Measurements from ENCODE around the gene SEZ6L.
A peak's percentile ranks its signal among the peaks of the same experiment; 100 is the strongest.

SEZ6L gene

DNA sequence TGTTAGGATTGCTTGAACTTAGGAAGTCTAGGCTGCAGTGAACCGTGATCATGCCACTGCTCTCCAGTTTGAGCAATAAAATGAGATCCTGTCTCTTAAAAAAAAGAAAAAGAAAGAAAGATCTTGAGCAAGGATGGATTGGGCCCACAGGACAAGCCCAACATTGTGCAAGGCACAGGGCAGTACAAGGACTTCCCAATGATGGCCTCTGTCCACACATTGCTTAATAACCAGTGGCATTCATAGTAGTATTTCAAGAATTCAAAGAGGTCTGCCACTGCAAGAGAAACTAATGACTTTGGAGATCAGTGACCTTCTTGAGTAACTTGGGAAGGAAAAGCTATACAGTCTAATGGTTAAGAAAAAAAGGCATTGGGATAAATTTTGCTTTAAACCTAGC, 44.6 kb downstream of the SEZ6L start:
- H3K4me3 ChIP-seq (ENCODE audit: extremely low read depth, insufficient read depth, low read length, poor library complexity, severe bottlenecking) = no peak overlapping the region
- no peaks in the 10 kb centered on the region for H3K4me1 ChIP-seq (ENCODE audit: control insufficient read depth, insufficient read depth, low read length, poor library complexity, severe bottlenecking)
- H3K9me3 ChIP-seq (ENCODE audit: control insufficient read depth, low read length) = no peaks in the 10 kb centered on the region
- H3K36me3 ChIP-seq (ENCODE audit: control insufficient read depth, insufficient read depth, low read length) = no peaks in the 10 kb centered on the region
- WGBS, 2 experiments (ENCODE audit: insufficient coverage in 2 of 2) = 80 to 100% methylated on average over 1 of the region's 1 CpG
- no peak overlapping the region for H3K27ac ChIP-seq (ENCODE audit: low read depth, low read length, severe bottlenecking)

DNA sequence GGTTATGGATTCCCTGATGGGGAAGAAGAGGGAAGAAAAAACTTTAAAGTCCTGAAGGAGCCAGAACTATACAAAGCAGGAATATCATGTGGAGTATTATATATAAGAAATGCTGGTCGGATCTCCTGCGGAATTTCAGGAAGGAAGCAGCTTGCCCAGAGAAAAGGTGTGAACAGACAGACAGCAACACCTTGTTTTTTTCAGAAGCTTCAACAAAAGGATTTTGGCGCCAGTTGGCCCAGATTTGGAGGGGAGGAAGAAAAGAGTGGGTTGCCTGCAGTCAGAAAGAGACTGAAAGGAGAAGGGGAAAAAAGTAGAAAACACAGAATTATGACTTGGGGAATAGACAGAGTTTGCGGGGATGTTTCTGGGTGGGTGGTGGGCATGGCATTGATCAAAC, 45.2 kb downstream of the SEZ6L start:
- Histone ChIP-seq H3K4me1 (ENCODE audit: control insufficient read depth, insufficient read depth, low read length, poor library complexity, severe bottlenecking) (no peaks in the 10 kb centered on the region), H3K9me3 (ENCODE audit: control insufficient read depth, low read length) (no peaks in the 10 kb centered on the region), H3K27ac (ENCODE audit: low read depth, low read length, severe bottlenecking) (no peak overlapping the region), H3K36me3 (ENCODE audit: control insufficient read depth, insufficient read depth, low read length) (no peaks in the 10 kb centered on the region), H3K4me3 (ENCODE audit: extremely low read depth, insufficient read depth, low read length, poor library complexity, severe bottlenecking) (no peak overlapping the region)
- 90 to 97% methylated on average over 3 of the region's 4 CpGs for WGBS, 2 experiments (ENCODE audit: insufficient coverage in 2 of 2)

DNA sequence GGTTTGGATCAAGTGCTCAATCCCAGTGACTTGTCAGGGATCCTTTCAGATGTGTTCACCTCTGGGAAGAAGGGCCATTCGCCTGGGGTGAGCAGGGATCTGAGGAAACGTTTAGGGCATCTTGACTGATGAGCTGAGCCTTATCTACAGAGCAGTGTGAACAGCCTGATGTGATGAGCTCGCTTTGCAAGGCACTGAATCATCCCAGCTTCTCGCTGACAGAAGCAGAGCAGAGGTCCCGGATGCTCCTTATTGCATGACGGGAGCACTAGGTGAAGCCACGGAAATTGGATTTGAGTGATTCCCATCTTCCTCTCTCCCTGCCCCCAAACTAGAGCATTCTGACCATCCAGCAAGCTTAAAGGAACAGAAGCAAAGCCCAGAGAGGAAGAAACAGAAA, 46.5 kb downstream of the SEZ6L start:
- Histone ChIP-seq H3K27ac (ENCODE audit: low read depth, low read length, severe bottlenecking) (peak overlapping the region; percentile 17), H3K4me1 (ENCODE audit: control insufficient read depth, insufficient read depth, low read length, poor library complexity, severe bottlenecking) (no peaks in the 10 kb centered on the region), H3K4me3 (ENCODE audit: extremely low read depth, insufficient read depth, low read length, poor library complexity, severe bottlenecking) (no peak overlapping the region), H3K9me3 (ENCODE audit: control insufficient read depth, low read length) (no peaks in the 10 kb centered on the region), H3K36me3 (ENCODE audit: control insufficient read depth, insufficient read depth, low read length) (no peaks in the 10 kb centered on the region)
- WGBS, 2 experiments (ENCODE audit: insufficient coverage in 2 of 2) = 76 to 78% methylated on average over 4 to 7 of the region's 7 CpGs

DNA sequence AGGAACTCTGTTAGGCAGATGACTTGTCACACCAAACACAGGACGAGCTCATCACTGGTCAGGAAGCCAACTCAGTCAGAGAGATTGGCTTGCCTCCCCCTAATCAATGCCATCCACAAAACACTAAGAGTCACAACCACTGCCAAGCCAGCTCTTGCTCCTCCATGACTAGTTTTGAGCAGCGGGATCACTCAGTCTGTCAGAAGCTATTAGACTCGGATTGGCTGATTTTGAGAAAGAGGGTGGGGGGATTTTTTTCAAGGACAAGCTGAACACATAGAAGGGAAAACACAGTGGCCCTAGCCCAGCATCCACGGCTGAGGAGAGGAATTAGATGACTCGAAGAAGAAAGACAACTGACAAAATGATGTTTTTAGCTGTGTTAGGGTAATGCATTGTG, 55.9 kb downstream of the SEZ6L start:
- Histone ChIP-seq H3K27ac (ENCODE audit: low read depth, low read length, severe bottlenecking) (no peak overlapping the region), H3K36me3 (ENCODE audit: control insufficient read depth, insufficient read depth, low read length) (no peaks in the 10 kb centered on the region), H3K4me1 (ENCODE audit: control insufficient read depth, insufficient read depth, low read length, poor library complexity, severe bottlenecking) (no peaks in the 10 kb centered on the region), H3K9me3 (ENCODE audit: control insufficient read depth, low read length) (peaks cover 5% of the 10 kb centered on the region), H3K4me3 (ENCODE audit: extremely low read depth, insufficient read depth, low read length, poor library complexity, severe bottlenecking) (no peak overlapping the region)
- 69 to 79% methylated on average over 4 to 5 of the region's 5 CpGs for WGBS, 2 experiments (ENCODE audit: insufficient coverage in 2 of 2)

DNA sequence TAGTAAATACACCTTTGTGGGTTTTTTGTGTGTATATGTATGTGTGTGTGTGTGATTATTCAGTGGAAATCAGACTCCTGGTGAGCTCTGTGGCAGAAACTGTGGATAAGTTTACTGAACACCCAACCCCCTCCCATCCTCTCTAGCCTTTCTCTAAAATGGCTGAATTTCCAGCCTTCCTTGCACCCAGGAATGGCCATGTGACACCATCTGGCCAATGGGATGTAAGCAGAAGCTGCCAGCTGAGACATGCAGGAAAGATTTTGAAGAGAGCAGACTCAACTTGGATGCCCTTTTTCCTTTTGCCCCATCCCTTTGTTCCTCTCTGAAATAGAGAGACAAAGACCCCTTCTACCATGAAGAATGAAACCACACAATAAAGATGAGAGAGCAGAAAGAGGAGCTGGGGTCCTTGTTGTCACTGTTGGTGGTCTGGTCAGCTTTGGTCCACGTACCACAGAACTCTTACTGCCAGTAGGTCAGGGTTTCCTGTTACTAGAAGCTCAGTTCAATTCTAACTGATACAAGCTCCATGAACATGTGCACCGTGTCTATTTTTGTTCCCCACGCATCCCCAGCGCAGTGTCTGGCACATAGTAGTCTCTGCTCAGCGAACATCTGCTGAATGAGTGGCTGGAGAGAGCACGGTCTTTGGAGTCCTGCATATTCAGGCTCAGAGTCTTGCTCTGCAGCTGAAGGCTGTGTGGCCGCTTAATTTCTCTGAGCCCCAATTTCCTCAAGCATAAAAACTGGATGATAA, 57.5 kb downstream of the SEZ6L start:
- Histone ChIP-seq H3K4me1 (ENCODE audit: control insufficient read depth, insufficient read depth, low read length, poor library complexity, severe bottlenecking) (no peaks in the 10 kb centered on the region), H3K9me3 (ENCODE audit: control insufficient read depth, low read length) (peaks cover 5% of the 10 kb centered on the region), H3K36me3 (ENCODE audit: control insufficient read depth, insufficient read depth, low read length) (no peaks in the 10 kb centered on the region), H3K4me3 (ENCODE audit: extremely low read depth, insufficient read depth, low read length, poor library complexity, severe bottlenecking) (no peak overlapping the region), H3K27ac (ENCODE audit: low read depth, low read length, severe bottlenecking) (no peak overlapping the region)
- WGBS, 2 experiments (ENCODE audit: insufficient coverage in 2 of 2) = 86 to 93% methylated on average over 6 to 7 of the region's 7 CpGs

DNA sequence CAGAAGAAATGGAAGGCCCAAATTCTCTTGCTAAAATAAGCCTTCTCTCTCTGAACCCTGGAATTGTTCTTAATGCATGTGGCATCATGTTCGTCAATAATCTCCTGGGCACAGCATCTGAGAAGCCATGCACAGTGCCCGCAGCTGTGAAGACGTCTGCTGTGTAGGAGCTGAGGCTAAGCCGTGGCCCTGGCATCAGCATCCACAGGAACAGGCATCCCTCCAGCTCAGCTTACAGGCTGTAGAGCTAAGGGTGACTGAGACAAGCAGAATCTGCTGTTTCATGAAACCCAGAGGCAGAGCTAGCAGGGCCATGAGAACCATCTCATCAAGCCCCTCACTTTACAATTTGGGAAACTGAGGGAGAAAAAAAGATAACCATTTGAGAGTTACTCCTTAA, 60.6 kb downstream of the SEZ6L start:
- WGBS, 2 experiments (ENCODE audit: insufficient coverage in 2 of 2) = 91 to 100% methylated on average over 4 of the region's 4 CpGs
- H3K4me1 ChIP-seq (ENCODE audit: control insufficient read depth, insufficient read depth, low read length, poor library complexity, severe bottlenecking) = no peaks in the 10 kb centered on the region
- H3K36me3 ChIP-seq (ENCODE audit: control insufficient read depth, insufficient read depth, low read length) = no peaks in the 10 kb centered on the region
- no peaks in the 10 kb centered on the region for H3K9me3 ChIP-seq (ENCODE audit: control insufficient read depth, low read length)
- H3K4me3 ChIP-seq (ENCODE audit: extremely low read depth, insufficient read depth, low read length, poor library complexity, severe bottlenecking) = no peak overlapping the region
- H3K27ac ChIP-seq (ENCODE audit: low read depth, low read length, severe bottlenecking) = no peak overlapping the region

DNA sequence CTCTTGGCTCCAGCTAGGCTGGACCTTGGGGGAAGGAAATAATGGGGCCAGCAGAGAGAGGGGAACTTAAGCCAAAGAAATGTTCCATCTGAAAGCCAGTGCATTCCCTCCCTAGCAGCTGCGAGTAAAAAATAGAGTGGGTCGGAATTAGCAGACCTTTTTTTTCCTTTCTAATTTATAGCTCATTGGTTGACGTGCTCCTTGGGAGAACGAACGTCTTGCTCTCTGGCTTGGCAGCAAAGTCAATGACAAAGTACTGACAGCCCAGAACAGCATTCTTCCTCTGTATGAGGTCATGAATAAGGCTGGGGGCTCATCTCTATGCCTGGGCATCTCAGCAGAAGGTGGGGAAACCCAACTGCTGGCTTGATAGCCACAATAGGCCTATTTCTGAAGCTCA, 65.0 kb downstream of the SEZ6L start:
- no peaks in the 10 kb centered on the region for H3K9me3 ChIP-seq (ENCODE audit: control insufficient read depth, low read length)
- no peak overlapping the region for H3K27ac ChIP-seq (ENCODE audit: low read depth, low read length, severe bottlenecking)
- H3K36me3 ChIP-seq (ENCODE audit: control insufficient read depth, insufficient read depth, low read length) = no peaks in the 10 kb centered on the region
- WGBS, 2 experiments (ENCODE audit: insufficient coverage in 2 of 2) = 84 to 100% methylated on average over 2 to 5 of the region's 5 CpGs
- H3K4me1 ChIP-seq (ENCODE audit: control insufficient read depth, insufficient read depth, low read length, poor library complexity, severe bottlenecking) = no peaks in the 10 kb centered on the region
- no peak overlapping the region for H3K4me3 ChIP-seq (ENCODE audit: extremely low read depth, insufficient read depth, low read length, poor library complexity, severe bottlenecking)

DNA sequence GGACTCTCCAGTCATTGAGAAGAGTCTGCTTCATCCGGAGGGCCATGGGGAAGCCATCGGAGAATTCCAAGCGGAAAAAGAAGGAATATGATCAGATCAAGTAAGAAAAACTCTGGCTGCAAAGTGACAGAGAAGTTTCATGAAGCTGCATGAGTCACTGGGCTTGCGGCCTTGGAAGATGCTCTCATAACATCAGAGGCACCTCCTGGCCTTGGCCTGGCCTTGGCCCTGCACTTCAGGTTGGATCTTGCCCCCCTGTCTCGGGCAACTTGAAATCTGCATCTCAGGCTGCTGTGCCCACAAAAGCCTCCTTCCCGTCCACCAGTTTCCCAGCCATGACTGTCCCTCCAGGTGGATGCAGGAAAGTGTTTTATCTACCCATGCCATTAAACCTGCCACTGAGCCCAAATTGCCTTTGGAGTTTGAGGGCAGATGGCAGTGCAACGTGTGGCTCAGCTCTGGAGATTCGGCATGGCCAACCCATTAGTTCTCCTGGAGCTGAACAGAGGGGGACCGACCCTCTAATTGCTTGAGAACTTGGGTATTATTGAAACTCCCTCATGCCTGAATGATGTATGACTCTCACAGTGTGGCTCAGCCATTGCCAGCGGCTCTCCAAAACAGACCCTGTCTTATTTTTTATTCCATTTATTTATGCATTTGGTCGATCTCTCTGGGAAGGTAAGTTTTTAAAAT, 66.7 kb downstream of the SEZ6L start:
- H3K4me3 ChIP-seq (ENCODE audit: extremely low read depth, insufficient read depth, low read length, poor library complexity, severe bottlenecking) = no peak overlapping the region
- no peaks in the 10 kb centered on the region for H3K4me1 ChIP-seq (ENCODE audit: control insufficient read depth, insufficient read depth, low read length, poor library complexity, severe bottlenecking)
- 84 to 89% methylated on average over 7 to 8 of the region's 11 CpGs for WGBS, 2 experiments (ENCODE audit: insufficient coverage in 2 of 2)
- H3K27ac ChIP-seq (ENCODE audit: low read depth, low read length, severe bottlenecking) = no peak overlapping the region
- H3K36me3 ChIP-seq (ENCODE audit: control insufficient read depth, insufficient read depth, low read length) = no peaks in the 10 kb centered on the region
- H3K9me3 ChIP-seq (ENCODE audit: control insufficient read depth, low read length) = no peaks in the 10 kb centered on the region

DNA sequence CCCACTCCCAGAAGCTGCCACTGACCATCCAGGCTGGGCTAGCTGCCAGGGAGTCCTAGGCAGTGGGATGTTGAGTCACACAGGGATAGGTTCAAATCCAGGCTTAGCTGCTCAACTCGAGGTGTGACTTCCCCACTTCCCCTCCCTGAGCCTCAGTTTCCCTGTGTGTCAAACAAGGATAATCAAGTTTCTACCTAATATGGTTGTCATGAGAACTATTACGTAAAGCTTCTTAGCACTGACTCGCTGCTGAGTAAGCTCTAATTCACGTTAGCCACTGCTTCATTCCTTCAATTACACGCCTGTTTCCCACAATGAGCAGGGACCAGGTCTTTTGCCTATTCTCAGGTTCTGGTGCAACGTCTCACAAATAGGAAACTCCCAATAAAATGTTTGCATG, 67.7 kb downstream of the SEZ6L start:
- Histone ChIP-seq H3K4me3 (ENCODE audit: extremely low read depth, insufficient read depth, low read length, poor library complexity, severe bottlenecking) (no peak overlapping the region), H3K27ac (ENCODE audit: low read depth, low read length, severe bottlenecking) (no peak overlapping the region), H3K9me3 (ENCODE audit: control insufficient read depth, low read length) (no peaks in the 10 kb centered on the region), H3K36me3 (ENCODE audit: control insufficient read depth, insufficient read depth, low read length) (no peaks in the 10 kb centered on the region), H3K4me1 (ENCODE audit: control insufficient read depth, insufficient read depth, low read length, poor library complexity, severe bottlenecking) (no peaks in the 10 kb centered on the region)
- 69 to 88% methylated on average over 4 to 5 of the region's 6 CpGs for WGBS, 2 experiments (ENCODE audit: insufficient coverage in 2 of 2)

DNA sequence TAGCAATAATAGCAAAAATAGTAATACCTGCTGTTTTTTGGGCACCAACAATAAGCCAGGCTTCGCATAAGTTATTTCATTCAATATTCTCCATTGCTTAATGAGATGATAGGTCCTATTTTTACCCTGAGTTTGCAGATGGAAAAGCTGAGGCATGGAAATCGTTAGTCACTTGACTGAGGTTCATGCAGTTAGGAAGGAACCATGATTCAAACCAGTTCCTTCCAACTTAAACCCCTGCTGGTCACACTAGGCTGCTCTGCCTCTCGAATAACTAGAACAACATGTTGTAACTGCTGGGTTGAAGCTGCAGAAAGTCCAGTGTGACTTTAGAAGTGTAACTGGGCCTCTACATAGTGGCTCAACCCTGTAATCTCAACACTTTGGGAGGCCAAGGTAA, 69.3 kb downstream of the SEZ6L start:
- WGBS, 2 experiments (ENCODE audit: insufficient coverage in 2 of 2) = 92% methylated on average over 2 of the region's 3 CpGs; no CpG with 5 or more reads in 1 of the 2 experiments
- no peak overlapping the region for H3K4me3 ChIP-seq (ENCODE audit: extremely low read depth, insufficient read depth, low read length, poor library complexity, severe bottlenecking)
- no peaks in the 10 kb centered on the region for H3K9me3 ChIP-seq (ENCODE audit: control insufficient read depth, low read length)
- no peak overlapping the region for H3K27ac ChIP-seq (ENCODE audit: low read depth, low read length, severe bottlenecking)
- no peaks in the 10 kb centered on the region for H3K36me3 ChIP-seq (ENCODE audit: control insufficient read depth, insufficient read depth, low read length)
- no peaks in the 10 kb centered on the region for H3K4me1 ChIP-seq (ENCODE audit: control insufficient read depth, insufficient read depth, low read length, poor library complexity, severe bottlenecking)

DNA sequence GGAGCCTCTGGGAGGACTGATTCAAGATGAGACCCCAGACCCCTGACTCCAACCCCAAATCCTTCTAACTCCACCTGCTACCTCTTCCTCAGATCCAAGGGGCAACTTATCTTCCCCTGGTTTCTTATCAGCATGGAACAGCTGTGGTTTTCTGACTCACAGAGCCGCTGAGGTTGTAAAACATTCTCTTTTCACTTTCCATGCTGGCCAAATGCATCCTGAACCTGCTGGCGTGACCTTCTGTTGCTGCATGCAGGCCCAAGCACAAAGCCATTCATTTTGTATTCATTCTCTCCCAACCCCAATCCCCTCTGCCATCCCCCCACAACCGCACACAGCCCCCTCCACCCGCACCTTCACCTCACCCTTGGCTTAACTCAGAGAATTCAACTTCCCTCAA, 70.3 kb downstream of the SEZ6L start:
- Histone ChIP-seq H3K4me3 (ENCODE audit: extremely low read depth, insufficient read depth, low read length, poor library complexity, severe bottlenecking) (no peak overlapping the region), H3K9me3 (ENCODE audit: control insufficient read depth, low read length) (no peaks in the 10 kb centered on the region), H3K27ac (ENCODE audit: low read depth, low read length, severe bottlenecking) (no peak overlapping the region), H3K36me3 (ENCODE audit: control insufficient read depth, insufficient read depth, low read length) (no peaks in the 10 kb centered on the region), H3K4me1 (ENCODE audit: control insufficient read depth, insufficient read depth, low read length, poor library complexity, severe bottlenecking) (no peaks in the 10 kb centered on the region)
- 70 to 94% methylated on average over 3 to 4 of the region's 4 CpGs for WGBS, 2 experiments (ENCODE audit: insufficient coverage in 2 of 2)

Data from mesodermal cell (in vitro differentiated cells).